Liver (tissue), 9 donors: Measurements from ENCODE around the gene NDC80. TPM values are rescaled to one million over a fixed set of nuclear protein-coding genes. Genes with fewer than 3 reads are reported as not detected.

ENCODE experiments used
- DNase-seq: peaks from one replicate; pipeline ENCODE4 v3.0.0-alpha.2; 2017; ENCODE audit warnings: low spot score
- H3K27ac ChIP-seq, 2 donors: one replicate each; pipeline ENCODE4 v1.7.0; 2013; ENCODE audit warnings: inconsistent platforms in 2 of 2, low read length in 2 of 2, control low read depth in 1 of 2, low read depth in 1 of 2, mild to moderate bottlenecking in 1 of 2
- H3K27me3 ChIP-seq, 4 donors: one replicate each; pipeline versions ENCODE4 v1.6.1 to v1.7.0; 2013; ENCODE audit warnings: low read length in 3 of 4, inconsistent platforms in 1 of 4, mild to moderate bottlenecking in 1 of 4, moderate library complexity in 1 of 4; ENCODE audit not compliant: control insufficient read depth in 4 of 4, insufficient read depth in 4 of 4
- H3K36me3 ChIP-seq, 4 donors: one replicate each; pipeline versions ENCODE4 v1.6.1 to v1.7.0; 2013; ENCODE audit warnings: low read length in 3 of 4, mild to moderate bottlenecking in 3 of 4, low read depth in 1 of 4, moderate library complexity in 1 of 4; ENCODE audit not compliant: control insufficient read depth in 4 of 4, insufficient read depth in 3 of 4
- H3K4me1 ChIP-seq, 4 donors: one replicate each; pipeline versions ENCODE4 v1.6.1 to v1.7.0; 2013; ENCODE audit warnings: low read length in 3 of 4, mild to moderate bottlenecking in 3 of 4, moderate library complexity in 1 of 4; ENCODE audit not compliant: control insufficient read depth in 4 of 4, insufficient read depth in 4 of 4
- H3K4me3 ChIP-seq, 3 donors: one replicate each; pipeline versions ENCODE4 v1.6.1 to v1.7.0; 2013; ENCODE audit warnings: low read length in 3 of 3, control low read depth in 1 of 3, low read depth in 1 of 3, mild to moderate bottlenecking in 1 of 3
- H3K9ac ChIP-seq, 2 donors: one replicate each; pipeline ENCODE4 v1.7.0; 2013; ENCODE audit warnings: low read length in 2 of 2, mild to moderate bottlenecking in 2 of 2, moderate library complexity in 2 of 2, control low read depth in 1 of 2, low read depth in 1 of 2
- H3K9me3 ChIP-seq, 4 donors: one replicate each; pipeline versions ENCODE4 v1.6.1 to v1.7.0; 2013; ENCODE audit warnings: low read length in 3 of 4; ENCODE audit not compliant: control insufficient read depth in 4 of 4
- ATF3 ChIP-seq: IDR thresholded peaks from 2 replicates; pipeline ENCODE4 v1.6.1; 2016; ENCODE audit warnings: antibody characterized with exemption
- EGR1 ChIP-seq, 2 donors: IDR thresholded peaks; 2 replicates each; pipeline ENCODE4 v1.6.1; 2016 to 2018; ENCODE audit warnings: antibody characterized with exemption in 2 of 2, low read depth in 2 of 2
- FOXA1 ChIP-seq: IDR thresholded peaks from 2 replicates; pipeline ENCODE4 v1.6.1; 2016; ENCODE audit warnings: antibody characterized with exemption
- GABPA ChIP-seq, 2 donors: IDR thresholded peaks in 1 of 2; conservative IDR thresholded peaks in 1 of 2; 2 replicates each; pipeline ENCODE4 v1.6.1; 2016; ENCODE audit warnings: antibody characterized with exemption in 2 of 2, mild to moderate bottlenecking in 1 of 2, moderate library complexity in 1 of 2
- HNF4A ChIP-seq, 2 donors: conservative IDR thresholded peaks; 2 replicates each; pipeline ENCODE4 v1.6.1; 2016; ENCODE audit warnings: antibody characterized with exemption in 2 of 2, mild to moderate bottlenecking in 2 of 2
- HNF4G ChIP-seq: IDR thresholded peaks from 2 replicates; pipeline ENCODE4 v1.6.1; 2016; ENCODE audit warnings: antibody characterized with exemption
- RXRA ChIP-seq, 2 donors: IDR thresholded peaks; 2 replicates each; pipeline ENCODE4 v1.6.1; 2017 to 2018; ENCODE audit warnings: antibody characterized with exemption in 2 of 2, mild to moderate bottlenecking in 1 of 2
- SP1 ChIP-seq: IDR thresholded peaks from 2 replicates; pipeline ENCODE4 v1.6.1; 2018; ENCODE audit warnings: antibody characterized with exemption, mild to moderate bottlenecking
- YY1 ChIP-seq: IDR thresholded peaks from 2 replicates; pipeline ENCODE4 v1.6.1; 2016; ENCODE audit warnings: antibody characterized with exemption, mild to moderate bottlenecking
- ZBTB33 ChIP-seq: IDR thresholded peaks from 2 replicates; pipeline ENCODE4 v1.6.1; 2016; ENCODE audit warnings: antibody characterized with exemption
- WGBS: extraction: QIAGEN DNeasy Blood & Tissue Kit; methylation state at CpG from one replicate; pipeline ENCODE4 v1.1.7; 2013; 5-methylcytosine and 5-hydroxymethylcytosine counted together
- polyA plus RNA-seq, 2 donors: library from polyadenylated mRNA; stranded (reverse) in 1 of 2; unstranded in 1 of 2; fragments of 200-250 nt in 1 of 2; fragments of >200 nt in 1 of 2; fragmentation: Nextera tagmentation in 1 of 2; extraction: Ambion mirVana in 1 of 2; gene quantifications; one replicate each; pipeline versions ENCODE4 v1.2.1 to v1.2.3, GENCODE V29; 2013 to 2015
- total RNA-seq, 2 donors: library from RNA; depleted of rRNA; stranded (reverse); fragments of >200 nt; gene quantifications; one replicate each; pipeline ENCODE4 v1.2.3, GENCODE V29; 2014
- TF ChIP-seq, protein P1 (sequence below): IDR thresholded peaks from 2 replicates; pipeline ENCODE4 v1.6.1; 2016; ENCODE audit warnings: antibody characterized with exemption, mild to moderate bottlenecking
- TF ChIP-seq, protein P2 (sequence below): fragments of 150-350 bp; IDR thresholded peaks from 2 replicates; pipeline ENCODE4 v1.5.1; 2017; ENCODE audit warnings: improper control_type of control experiment, low read depth, low read length; ENCODE audit not compliant: missing input control
- TF ChIP-seq, protein P3 (sequence below): IDR thresholded peaks from 2 replicates; pipeline ENCODE4 v1.6.1; 2016; ENCODE audit warnings: antibody characterized with exemption
- donor health status: healthy.
- donor health status: healthy.
- donor health status: healthy.
- donor health status: healthy.
- donor health status: healthy.

NDC80 gene
- total and polyA plus RNA-seq, 4 donors, result 0.08 to 33.8 (median 1.0) TPM

GRCh38 chr18:2655178-2655953, 84.0 kb downstream of the NDC80 start, which contains the start of gene SMCHD1 (continued):
- TF ChIP-seq, protein P1, sequence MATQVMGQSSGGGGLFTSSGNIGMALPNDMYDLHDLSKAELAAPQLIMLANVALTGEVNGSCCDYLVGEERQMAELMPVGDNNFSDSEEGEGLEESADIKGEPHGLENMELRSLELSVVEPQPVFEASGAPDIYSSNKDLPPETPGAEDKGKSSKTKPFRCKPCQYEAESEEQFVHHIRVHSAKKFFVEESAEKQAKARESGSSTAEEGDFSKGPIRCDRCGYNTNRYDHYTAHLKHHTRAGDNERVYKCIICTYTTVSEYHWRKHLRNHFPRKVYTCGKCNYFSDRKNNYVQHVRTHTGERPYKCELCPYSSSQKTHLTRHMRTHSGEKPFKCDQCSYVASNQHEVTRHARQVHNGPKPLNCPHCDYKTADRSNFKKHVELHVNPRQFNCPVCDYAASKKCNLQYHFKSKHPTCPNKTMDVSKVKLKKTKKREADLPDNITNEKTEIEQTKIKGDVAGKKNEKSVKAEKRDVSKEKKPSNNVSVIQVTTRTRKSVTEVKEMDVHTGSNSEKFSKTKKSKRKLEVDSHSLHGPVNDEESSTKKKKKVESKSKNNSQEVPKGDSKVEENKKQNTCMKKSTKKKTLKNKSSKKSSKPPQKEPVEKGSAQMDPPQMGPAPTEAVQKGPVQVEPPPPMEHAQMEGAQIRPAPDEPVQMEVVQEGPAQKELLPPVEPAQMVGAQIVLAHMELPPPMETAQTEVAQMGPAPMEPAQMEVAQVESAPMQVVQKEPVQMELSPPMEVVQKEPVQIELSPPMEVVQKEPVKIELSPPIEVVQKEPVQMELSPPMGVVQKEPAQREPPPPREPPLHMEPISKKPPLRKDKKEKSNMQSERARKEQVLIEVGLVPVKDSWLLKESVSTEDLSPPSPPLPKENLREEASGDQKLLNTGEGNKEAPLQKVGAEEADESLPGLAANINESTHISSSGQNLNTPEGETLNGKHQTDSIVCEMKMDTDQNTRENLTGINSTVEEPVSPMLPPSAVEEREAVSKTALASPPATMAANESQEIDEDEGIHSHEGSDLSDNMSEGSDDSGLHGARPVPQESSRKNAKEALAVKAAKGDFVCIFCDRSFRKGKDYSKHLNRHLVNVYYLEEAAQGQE, result peak; percentile 72
- TF ChIP-seq HNF4A (conservative IDR thresholded peaks at IDR 0.05), result peak in 1 of 2 donors; percentile 41
- peak in 1 of 2 donors; percentile 71 for TF ChIP-seq GABPA (IDR thresholded peaks at IDR 0.05 in 1 of 2, conservative IDR thresholded peaks at IDR 0.05 in 1 of 2)
- TF ChIP-seq, protein P2, sequence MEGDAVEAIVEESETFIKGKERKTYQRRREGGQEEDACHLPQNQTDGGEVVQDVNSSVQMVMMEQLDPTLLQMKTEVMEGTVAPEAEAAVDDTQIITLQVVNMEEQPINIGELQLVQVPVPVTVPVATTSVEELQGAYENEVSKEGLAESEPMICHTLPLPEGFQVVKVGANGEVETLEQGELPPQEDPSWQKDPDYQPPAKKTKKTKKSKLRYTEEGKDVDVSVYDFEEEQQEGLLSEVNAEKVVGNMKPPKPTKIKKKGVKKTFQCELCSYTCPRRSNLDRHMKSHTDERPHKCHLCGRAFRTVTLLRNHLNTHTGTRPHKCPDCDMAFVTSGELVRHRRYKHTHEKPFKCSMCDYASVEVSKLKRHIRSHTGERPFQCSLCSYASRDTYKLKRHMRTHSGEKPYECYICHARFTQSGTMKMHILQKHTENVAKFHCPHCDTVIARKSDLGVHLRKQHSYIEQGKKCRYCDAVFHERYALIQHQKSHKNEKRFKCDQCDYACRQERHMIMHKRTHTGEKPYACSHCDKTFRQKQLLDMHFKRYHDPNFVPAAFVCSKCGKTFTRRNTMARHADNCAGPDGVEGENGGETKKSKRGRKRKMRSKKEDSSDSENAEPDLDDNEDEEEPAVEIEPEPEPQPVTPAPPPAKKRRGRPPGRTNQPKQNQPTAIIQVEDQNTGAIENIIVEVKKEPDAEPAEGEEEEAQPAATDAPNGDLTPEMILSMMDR, result no peak

DNA sequence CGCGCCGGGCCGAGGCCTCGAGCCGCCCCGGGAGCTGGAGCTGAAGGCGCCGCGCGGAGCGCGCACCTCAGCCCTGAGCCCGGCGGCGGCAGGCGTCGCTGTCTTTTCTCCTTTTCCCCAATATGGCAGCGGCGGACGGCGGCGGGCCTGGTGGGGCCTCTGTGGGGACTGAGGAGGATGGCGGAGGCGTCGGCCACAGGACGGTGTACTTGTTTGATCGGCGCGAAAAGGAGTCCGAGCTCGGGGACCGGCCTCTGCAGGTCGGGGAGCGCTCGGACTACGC, 84.5 kb downstream of the NDC80 start:
- peaks cover 5 to 16% (median 10%) of the 10 kb centered on the region in 4 donors for H3K4me1 ChIP-seq
- TF ChIP-seq ZBTB33 (no peak), SP1 (no peak), RXRA (IDR thresholded peaks at IDR 0.05) (no peak), FOXA1 (no peak), YY1 (no peak), EGR1 (IDR thresholded peaks at IDR 0.05; ENCODE audit: low read depth in 2 of 2) (no peak), HNF4A (conservative IDR thresholded peaks at IDR 0.05) (no peak), ATF3 (no peak), HNF4G (no peak)
- TF ChIP-seq, protein P3, sequence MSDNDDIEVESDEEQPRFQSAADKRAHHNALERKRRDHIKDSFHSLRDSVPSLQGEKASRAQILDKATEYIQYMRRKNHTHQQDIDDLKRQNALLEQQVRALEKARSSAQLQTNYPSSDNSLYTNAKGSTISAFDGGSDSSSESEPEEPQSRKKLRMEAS, result no peak
- TF ChIP-seq, protein P1, result no peak
- WGBS, result under 1% methylated on average over 37 of the region's 37 CpGs
- peak overlapping the region; percentile 92 to 97 for H3K9ac ChIP-seq
- no peaks in the 10 kb centered on the region for H3K36me3 ChIP-seq
- peak overlapping the region; percentile 96 to 100 for H3K27ac ChIP-seq
- DNase-seq, result peak; percentile 61
- no peaks in the 10 kb centered on the region for H3K9me3 ChIP-seq
- H3K4me3 ChIP-seq, result peak overlapping the region; percentile 75 to 95 (median 92)
- no peaks in the 10 kb centered on the region for H3K27me3 ChIP-seq
